ELR (cell line): ENCODE measurements around the gene KRT84.
"Not testable (repeated sequence)": the region's sequence is repeated elsewhere in the genome, so short reads cannot be mapped to it uniquely, and the experiment has no call there.

ENCODE experiments used
- DNase-seq: peaks from one replicate; pipeline ENCODE4 v3.0.0-alpha.2; 2015; ENCODE audit warnings: low read depth

The KRT84 gene

GRCh38 chr12:52360663-52361271, 24.7 kb downstream of the KRT84 start:
- no peak for DNase-seq

- no peak for DNase-seq
Observed at GRCh38 chr12:52360106-52360662, 25.3 kb downstream of the KRT84 start.

- no peak for DNase-seq
Observed at GRCh38 chr12:52359621-52360061, 25.8 kb downstream of the KRT84 start.

GRCh38 chr12:52358575-52359350, 26.7 kb downstream of the KRT84 start:
- DNase-seq: peak; percentile 56

GRCh38 chr12:52356762-52357580, 28.5 kb downstream of the KRT84 start:
- no peak for DNase-seq

GRCh38 chr12:52356031-52356761, 29.3 kb downstream of the KRT84 start:
- DNase-seq: no peak

GRCh38 chr12:52355176-52355575, 30.3 kb downstream of the KRT84 start:
- DNase-seq: peak; percentile 47

- DNase-seq: no peak
Observed at GRCh38 chr12:52354200-52354599, 31.3 kb downstream of the KRT84 start.

- no peak for DNase-seq
Observed at GRCh38 chr12:52353766-52354165, 31.7 kb downstream of the KRT84 start.

- no peak for DNase-seq
Observed at GRCh38 chr12:52352951-52353350, 32.5 kb downstream of the KRT84 start.

GRCh38 chr12:52351196-52352059, 34.0 kb downstream of the KRT84 start:
- DNase-seq: no peak

GRCh38 chr12:52350786-52351185, 34.7 kb downstream of the KRT84 start:
- no peak for DNase-seq

GRCh38 chr12:52350021-52350620, 35.3 kb downstream of the KRT84 start:
- DNase-seq: no peak

GRCh38 chr12:52349196-52349595, 36.3 kb downstream of the KRT84 start:
- DNase-seq: peak; percentile 67

GRCh38 chr12:52347551-52348510, 37.6 kb downstream of the KRT84 start:
- no peak for DNase-seq

GRCh38 chr12:52347016-52347415, 38.4 kb downstream of the KRT84 start:
- no peak for DNase-seq

GRCh38 chr12:52346593-52346992, 38.9 kb downstream of the KRT84 start:
- DNase-seq: no peak

- DNase-seq: not testable (repeated sequence)
Observed at GRCh38 chr12:52345041-52345440, 40.4 kb downstream of the KRT84 start.

- no peak for DNase-seq
Observed at GRCh38 chr12:52344111-52344510, 41.3 kb downstream of the KRT84 start.
